VCaP (cell line): ENCODE results near the gene DNM2.

Source experiments
- H3K27ac ChIP-seq: fragments of 450-650 bp; 2 replicates; pipeline ENCODE4 v1.5.1; 2017
- CTCF ChIP-seq: fragments of 450-650 bp; conservative IDR thresholded peaks from 2 replicates; pipeline ENCODE4 v1.5.1; 2017; ENCODE audit warnings: mild to moderate bottlenecking, moderate library complexity

Gene DNM2

GRCh38 chr19:10686193-10686592 lies 31.7 kb upstream of the DNM2 start:
- H3K27ac ChIP-seq: no peak overlapping the region
- no peak for TF ChIP-seq CTCF

GRCh38 chr19:10686661-10687517 lies 31.0 kb upstream of the DNM2 start:
- no peak overlapping the region for H3K27ac ChIP-seq
- TF ChIP-seq CTCF: no peak

GRCh38 chr19:10687518-10688288 lies 30.2 kb upstream of the DNM2 start:
- TF ChIP-seq CTCF: no peak
- H3K27ac ChIP-seq: no peak overlapping the region

- H3K27ac ChIP-seq: no peak overlapping the region
Measured at GRCh38 chr19:10688545-10689280, 29.2 kb upstream of the DNM2 start.

GRCh38 chr19:10690341-10690781 lies 27.5 kb upstream of the DNM2 start:
- H3K27ac ChIP-seq: no peak overlapping the region
- TF ChIP-seq CTCF: no peak

More at GRCh38 chr19:10688545-10689280, 29.2 kb upstream of the DNM2 start:
- TF ChIP-seq CTCF: no peak

GRCh38 chr19:10691178-10691881 lies 26.5 kb upstream of the DNM2 start:
- H3K27ac ChIP-seq: no peak overlapping the region
- no peak for TF ChIP-seq CTCF
